Natural killer cell treated with Interleukin-12 subunit alpha and Interleukin-12 subunit beta and Interleukin-15 and Interleukin-18, amount 100 ng/mL, for 72 hours (primary cell): ENCODE measurements around the gene GBX2. TPM values are rescaled to one million over a fixed set of nuclear protein-coding genes. Genes with fewer than 3 reads are reported as not detected.

Experiments
- ATAC-seq, 2 donors: fragments of 150-1000 bp; cut with Tn5 transposase in 1 of 2; sonication (Bioruptor Pico), chemical (Tn5 transposase) in 1 of 2; 2 replicates each; pipeline ENCODE4 v1.10.0; 2021
- DNase-seq: peaks from one replicate; pipeline ENCODE4 v3.0.0; 2022; ENCODE audit warnings: low spot score
- H3K27ac Mint-ChIP-seq, 2 donors: 1 replicate in 1 of 2; 2 replicates in 1 of 2; pipeline ENCODE4 v1.8.0; 2022; ENCODE audit warnings: mixed read lengths in 2 of 2, mild to moderate bottlenecking in 1 of 2, moderate library complexity in 1 of 2
- H3K27me3 Mint-ChIP-seq, 2 donors: 1 replicate in 1 of 2; 2 replicates in 1 of 2; pipeline ENCODE4 v1.8.0; 2022; ENCODE audit warnings: mixed read lengths in 2 of 2
- H3K36me3 Mint-ChIP-seq: one replicate; pipeline ENCODE4 v1.8.0; 2022; ENCODE audit warnings: mixed read lengths
- H3K4me1 Mint-ChIP-seq, 2 donors: 1 replicate in 1 of 2; 2 replicates in 1 of 2; pipeline ENCODE4 v1.8.0; 2022; ENCODE audit warnings: low read depth in 2 of 2, mixed read lengths in 2 of 2, mild to moderate bottlenecking in 1 of 2
- H3K4me3 Mint-ChIP-seq: one replicate; pipeline ENCODE4 v1.8.0; 2022; ENCODE audit warnings: mixed read lengths
- H3K9me3 Mint-ChIP-seq: 2 replicates; pipeline ENCODE4 v1.8.0; 2022; ENCODE audit warnings: mixed read lengths
- total RNA-seq, 2 donors: library from RNA; stranded (reverse); gene quantifications; one replicate each; pipeline ENCODE4 v1.2.3, GENCODE V29; 2022

Gene GBX2
- total RNA-seq, result not detected

DNA sequence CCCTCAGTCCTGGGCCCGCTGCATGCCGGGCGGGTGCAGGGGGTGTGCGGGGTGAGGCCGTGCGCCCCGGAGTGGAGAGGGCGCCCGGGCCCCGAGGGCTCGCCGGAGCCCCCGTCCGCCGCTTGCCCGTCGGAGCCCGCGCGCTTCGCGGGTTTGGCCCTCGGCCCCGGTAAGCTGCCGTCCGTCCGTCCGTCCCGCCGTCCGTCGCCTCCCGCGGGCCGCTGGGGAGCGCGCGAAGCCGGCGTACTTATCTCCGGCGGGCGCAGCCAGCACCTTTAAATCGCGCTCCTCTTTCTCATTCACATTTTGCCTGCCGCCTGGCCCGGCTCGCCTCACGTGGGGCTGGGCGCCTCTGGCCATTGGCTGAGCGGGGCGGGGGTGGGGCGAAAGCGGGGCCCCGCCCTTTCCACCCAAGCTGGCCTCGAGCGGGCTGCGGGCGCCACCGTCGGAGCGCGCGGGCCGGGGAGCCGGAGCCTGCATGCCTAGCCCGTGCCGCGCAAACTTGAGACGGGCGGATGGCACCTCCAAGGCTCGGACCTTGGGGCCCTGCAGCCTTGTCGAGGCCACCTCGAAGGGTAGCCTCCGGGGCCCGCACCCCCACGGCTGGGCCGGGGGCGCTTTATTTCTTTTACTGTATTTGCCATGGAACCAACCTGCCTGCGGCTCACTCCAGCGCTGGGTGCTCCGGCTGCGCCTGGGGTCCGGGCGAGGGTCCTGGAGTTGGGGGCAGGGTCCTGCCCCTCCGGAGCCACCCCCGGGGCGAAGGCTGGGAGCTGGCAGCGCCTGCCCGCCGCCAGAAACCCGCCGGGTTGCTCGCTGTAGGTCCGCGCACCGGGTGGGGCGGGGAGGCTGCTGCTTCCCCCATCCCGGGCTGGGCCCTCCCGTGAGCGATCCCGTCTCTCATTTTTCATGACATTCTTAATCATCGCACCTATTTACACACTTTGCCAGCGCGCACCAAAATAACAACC is at the start of gene GBX2:
GBX2 (minus strand) TSS at position 277 of the 971 bp plus-strand sequence. CDS start 415 bp downstream, outside the sequence.
- DNase-seq (no peak), ATAC-seq (peak in 1 of 2 donors; percentile 58)
- Mint-ChIP-seq H3K27me3 (peaks cover 30 to 51% of the 10 kb centered on the region in 2 donors), H3K27ac (peak within 1 kb of the TSS in 1 of 2 donors; percentile 33), H3K4me1 (peaks cover 0 to 12% of the 10 kb centered on the region in 2 donors), H3K9me3 (no peaks in the 10 kb centered on the region), H3K4me3 (no peak within 1 kb of the TSS), H3K36me3 (no peaks in the 10 kb centered on the region)

GRCh38 chr2:236217926-236218325 is 49.7 kb upstream of the GBX2 start:
- ATAC-seq (no peak), DNase-seq (no peak)
- Mint-ChIP-seq H3K9me3 (no peaks in the 10 kb centered on the region), H3K4me1 (no peaks in the 10 kb centered on the region), H3K4me3 (no peak overlapping the region), H3K27me3 (peaks cover 21 to 22% of the 10 kb centered on the region in 2 donors), H3K27ac (no peak overlapping the region), H3K36me3 (no peaks in the 10 kb centered on the region)

DNA sequence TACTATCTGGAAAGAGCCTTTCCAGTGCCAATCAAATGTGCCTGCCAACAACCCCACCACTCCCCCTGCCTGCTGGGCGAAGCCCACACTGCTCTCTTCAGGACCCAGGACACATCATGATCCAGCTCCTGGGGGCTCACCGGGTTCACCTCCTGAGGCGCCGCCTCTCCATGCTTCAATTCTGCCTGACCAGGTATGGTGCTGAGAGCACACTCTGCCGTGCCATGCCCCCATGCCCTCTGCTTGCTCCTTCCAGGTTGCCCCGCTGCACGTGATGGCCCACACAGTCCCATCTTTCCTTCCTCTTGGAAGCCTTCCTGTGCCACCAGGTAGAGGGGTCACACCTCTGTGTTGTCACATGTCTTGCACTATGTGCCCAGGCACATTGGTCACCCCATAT is 48.5 kb upstream of the GBX2 start:
- H3K9me3 Mint-ChIP-seq, result no peaks in the 10 kb centered on the region
- ATAC-seq (no peak), DNase-seq (no peak)
- no peaks in the 10 kb centered on the region for H3K36me3 Mint-ChIP-seq
- no peak overlapping the region for H3K4me3 Mint-ChIP-seq
- no peaks in the 10 kb centered on the region for H3K4me1 Mint-ChIP-seq
- H3K27me3 Mint-ChIP-seq, result peaks cover 21 to 22% of the 10 kb centered on the region in 2 donors
- no peak overlapping the region for H3K27ac Mint-ChIP-seq

- H3K4me3 Mint-ChIP-seq, result no peak overlapping the region
- no peak for ATAC-seq
- no peaks in the 10 kb centered on the region for H3K36me3 Mint-ChIP-seq
Observed at GRCh38 chr2:236215761-236216333, 47.7 kb upstream of the GBX2 start.

GRCh38 chr2:236215196-236215595 is 47.0 kb upstream of the GBX2 start:
- Mint-ChIP-seq H3K9me3 (no peaks in the 10 kb centered on the region), H3K27ac (no peak overlapping the region), H3K36me3 (no peaks in the 10 kb centered on the region), H3K4me1 (no peaks in the 10 kb centered on the region), H3K27me3 (peaks cover 19 to 22% of the 10 kb centered on the region in 2 donors), H3K4me3 (no peak overlapping the region)
- no peak for DNase-seq
- no peak for ATAC-seq

More at GRCh38 chr2:236215761-236216333, 47.7 kb upstream of the GBX2 start:
- Mint-ChIP-seq H3K9me3 (no peaks in the 10 kb centered on the region), H3K27me3 (peaks cover 21 to 22% of the 10 kb centered on the region in 2 donors), H3K4me1 (no peaks in the 10 kb centered on the region), H3K27ac (no peak overlapping the region)
- DNase-seq, result no peak

GRCh38 chr2:236214376-236214995 is 46.3 kb upstream of the GBX2 start:
- Mint-ChIP-seq H3K27ac (no peak overlapping the region), H3K4me1 (no peaks in the 10 kb centered on the region), H3K36me3 (no peaks in the 10 kb centered on the region), H3K27me3 (peaks cover 22 to 24% of the 10 kb centered on the region in 2 donors), H3K9me3 (no peaks in the 10 kb centered on the region), H3K4me3 (no peak overlapping the region)
- DNase-seq (no peak), ATAC-seq (no peak)

DNA sequence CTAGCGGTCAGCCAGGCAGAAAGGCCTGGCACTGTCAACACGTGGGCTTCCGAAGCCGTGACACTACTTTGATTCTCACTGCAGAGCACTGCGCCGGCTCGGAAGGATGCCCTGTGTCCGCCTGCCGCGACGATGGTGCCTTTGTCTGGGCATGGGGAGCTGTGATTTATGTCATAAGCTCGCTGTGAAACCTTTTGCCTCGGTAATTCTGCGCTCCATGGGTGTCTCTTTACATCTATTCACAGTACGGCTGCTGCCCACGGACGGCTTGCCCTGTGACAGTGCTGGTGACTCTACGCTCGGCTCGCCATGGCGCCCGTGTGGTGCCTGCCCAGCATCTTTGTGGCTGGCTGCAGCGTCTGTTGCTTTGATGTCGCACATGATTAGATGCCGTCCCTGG is 43.1 kb upstream of the GBX2 start:
- DNase-seq (no peak), ATAC-seq (no peak)
- Mint-ChIP-seq H3K27ac (no peak overlapping the region), H3K4me3 (no peak overlapping the region), H3K4me1 (no peaks in the 10 kb centered on the region), H3K27me3 (peaks cover 13 to 28% of the 10 kb centered on the region in 2 donors), H3K9me3 (no peaks in the 10 kb centered on the region), H3K36me3 (no peaks in the 10 kb centered on the region)

- Mint-ChIP-seq H3K27ac (no peak overlapping the region), H3K36me3 (no peaks in the 10 kb centered on the region), H3K27me3 (peaks cover 8 to 24% of the 10 kb centered on the region in 2 donors), H3K4me1 (no peaks in the 10 kb centered on the region), H3K9me3 (no peaks in the 10 kb centered on the region), H3K4me3 (no peak overlapping the region)
- DNase-seq (no peak), ATAC-seq (no peak)
Observed at GRCh38 chr2:236210536-236210935, 42.4 kb upstream of the GBX2 start.

- no peak overlapping the region for H3K4me3 Mint-ChIP-seq
- H3K27ac Mint-ChIP-seq, result no peak overlapping the region
- peaks cover 8 to 23% of the 10 kb centered on the region in 2 donors for H3K27me3 Mint-ChIP-seq
- no peak for DNase-seq
- no peaks in the 10 kb centered on the region for H3K36me3 Mint-ChIP-seq
- no peaks in the 10 kb centered on the region for H3K9me3 Mint-ChIP-seq
- H3K4me1 Mint-ChIP-seq, result no peaks in the 10 kb centered on the region
- ATAC-seq, result no peak
Observed at GRCh38 chr2:236209996-236210395, 41.8 kb upstream of the GBX2 start.

- peaks cover 8 to 23% of the 10 kb centered on the region in 2 donors for H3K27me3 Mint-ChIP-seq
- ATAC-seq, result no peak
- DNase-seq, result no peak
- H3K9me3 Mint-ChIP-seq, result no peaks in the 10 kb centered on the region
- H3K27ac Mint-ChIP-seq, result no peak overlapping the region
- H3K4me3 Mint-ChIP-seq, result no peak overlapping the region
- no peaks in the 10 kb centered on the region for H3K4me1 Mint-ChIP-seq
- H3K36me3 Mint-ChIP-seq, result no peaks in the 10 kb centered on the region
Observed at GRCh38 chr2:236209535-236209934, 41.3 kb upstream of the GBX2 start.

- H3K36me3 Mint-ChIP-seq, result no peaks in the 10 kb centered on the region
Observed at GRCh38 chr2:236208019-236208926, 40.1 kb upstream of the GBX2 start.

DNA sequence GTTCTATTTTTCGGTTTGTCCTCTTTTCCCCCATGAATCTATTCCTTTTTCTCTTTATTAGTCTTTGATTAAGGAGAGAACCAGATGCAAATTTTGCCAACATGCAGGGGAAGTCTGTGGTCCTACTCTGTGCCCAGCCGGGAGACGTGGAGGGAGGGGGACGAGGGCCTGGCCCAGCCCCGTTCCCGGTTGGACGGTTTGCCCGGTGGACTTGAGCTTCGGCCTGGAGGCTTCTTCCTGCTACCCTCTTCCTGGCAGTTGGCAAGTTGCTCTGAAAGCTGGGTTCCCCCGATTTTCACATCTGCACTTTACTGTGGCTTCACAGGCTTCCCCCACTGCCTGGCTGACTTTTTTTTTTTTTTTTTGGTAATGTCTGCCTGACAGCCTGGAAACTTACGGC is 39.3 kb upstream of the GBX2 start:
- Mint-ChIP-seq H3K9me3 (no peaks in the 10 kb centered on the region), H3K4me3 (no peak overlapping the region), H3K36me3 (no peaks in the 10 kb centered on the region), H3K27me3 (peaks cover 0 to 19% of the 10 kb centered on the region in 2 donors), H3K27ac (no peak overlapping the region), H3K4me1 (no peaks in the 10 kb centered on the region)
- DNase-seq (no peak), ATAC-seq (no peak)

More at GRCh38 chr2:236208019-236208926, 40.1 kb upstream of the GBX2 start:
- Mint-ChIP-seq H3K4me3 (no peak overlapping the region), H3K4me1 (no peaks in the 10 kb centered on the region), H3K9me3 (no peaks in the 10 kb centered on the region), H3K27ac (no peak overlapping the region), H3K27me3 (peaks cover 2 to 19% of the 10 kb centered on the region in 2 donors)
- no peak for ATAC-seq
- no peak for DNase-seq
